Cerebellar cortex (tissue), 1 donor: ENCODE results near the gene C10orf105.

Experiments used
- DNase-seq: peaks from one replicate; pipeline ENCODE4 v3.0.0-alpha.2; 2015; ENCODE audit warnings: low spot score

Gene C10orf105

DNA sequence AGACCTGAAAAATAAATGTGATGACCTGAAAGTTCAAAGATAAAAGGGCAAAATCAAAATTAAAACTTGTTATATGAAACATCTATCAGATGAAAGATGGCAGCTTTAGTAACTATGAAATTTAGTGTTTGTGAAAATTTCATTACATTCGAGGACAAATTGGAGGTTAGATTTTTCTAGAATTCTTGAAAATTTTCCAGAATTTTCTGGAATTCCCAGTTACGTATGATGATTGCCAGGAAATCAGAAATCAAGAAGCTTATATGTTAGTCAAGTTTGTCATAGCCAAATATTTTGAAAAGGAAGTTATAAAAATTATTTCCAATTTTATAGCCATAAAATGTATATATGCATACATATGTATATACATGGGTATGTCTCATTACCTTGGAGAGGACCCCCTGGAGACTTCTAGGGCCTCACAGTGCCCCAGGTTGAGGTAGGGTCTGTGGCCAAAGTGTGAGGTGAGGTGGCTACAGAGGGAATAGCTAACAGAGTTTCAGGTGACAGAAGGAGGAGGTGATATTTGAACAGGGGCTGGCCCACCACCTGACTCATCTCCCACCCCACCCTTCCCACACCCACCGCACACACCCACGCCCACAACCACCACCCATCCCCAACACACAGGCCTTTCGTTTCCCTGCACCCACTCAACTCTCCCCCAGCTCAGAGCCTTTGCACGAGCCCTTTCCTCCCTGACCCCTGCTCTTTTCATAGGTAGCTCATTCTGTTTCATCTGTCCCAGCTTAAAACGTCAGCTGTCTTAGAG lies 21.5 kb downstream of the C10orf105 start:
- no peak for DNase-seq

- DNase-seq: peak; percentile 57
Observed at GRCh38 chr10:71696628-71697326, 22.8 kb downstream of the C10orf105 start.

- no peak for DNase-seq
Observed at GRCh38 chr10:71695502-71696476, 23.8 kb downstream of the C10orf105 start.

- DNase-seq: no peak
Observed at GRCh38 chr10:71694567-71694968, 25.0 kb downstream of the C10orf105 start.

- no peak for DNase-seq
Observed at GRCh38 chr10:71694039-71694501, 25.5 kb downstream of the C10orf105 start.

DNA sequence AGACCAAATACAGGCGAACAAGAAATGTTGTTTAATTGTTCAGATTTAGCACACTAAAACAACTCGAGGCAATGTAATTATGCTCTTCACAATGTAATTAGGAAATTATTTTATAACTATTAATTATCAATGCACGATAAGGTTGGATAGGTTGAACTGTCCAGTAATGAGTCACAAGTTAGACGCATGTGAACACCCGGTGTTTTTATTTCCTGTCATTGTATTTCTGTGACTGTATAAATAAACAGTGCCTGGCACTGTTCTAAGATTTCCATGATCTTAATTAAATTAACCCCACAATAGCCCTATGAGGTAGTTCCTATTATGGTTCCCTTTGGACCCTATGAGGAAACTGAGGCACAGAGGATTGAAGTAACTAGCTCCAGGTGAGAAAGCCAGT lies 26.2 kb downstream of the C10orf105 start:
- no peak for DNase-seq

DNA sequence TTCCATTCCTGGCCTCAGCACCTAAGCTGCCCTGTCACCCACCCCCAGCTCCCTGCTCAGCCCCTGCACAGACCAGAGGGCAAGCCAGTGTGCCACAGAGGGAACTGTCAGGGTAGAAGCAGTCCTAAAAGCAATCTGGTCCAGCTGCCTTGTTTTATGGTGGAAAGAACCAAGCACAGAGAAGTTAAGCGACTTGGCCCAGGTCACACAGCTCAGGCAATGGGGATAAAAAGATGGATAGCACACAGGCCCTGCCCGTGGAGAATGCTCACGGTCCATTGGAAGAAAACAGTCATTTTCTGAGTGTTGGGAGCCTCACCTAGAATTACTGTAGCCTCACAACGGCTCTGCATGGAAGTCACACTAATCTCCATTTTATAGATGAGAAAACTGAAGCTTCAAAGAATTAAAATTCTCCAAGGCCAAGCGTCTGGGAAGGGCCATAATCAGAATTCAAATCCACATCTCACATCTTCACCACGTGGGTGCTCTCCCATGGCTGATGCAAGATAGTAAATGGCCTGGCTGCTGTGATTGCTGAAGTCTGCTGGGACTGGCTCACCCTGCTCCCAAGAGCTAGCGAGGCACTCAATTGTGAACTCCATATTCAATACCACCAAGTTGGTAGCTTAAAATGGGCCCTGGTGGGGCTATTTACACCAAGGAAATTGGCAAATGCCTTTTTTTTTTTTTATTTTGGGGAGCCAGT lies 26.8 kb downstream of the C10orf105 start:
- DNase-seq: no peak

DNA sequence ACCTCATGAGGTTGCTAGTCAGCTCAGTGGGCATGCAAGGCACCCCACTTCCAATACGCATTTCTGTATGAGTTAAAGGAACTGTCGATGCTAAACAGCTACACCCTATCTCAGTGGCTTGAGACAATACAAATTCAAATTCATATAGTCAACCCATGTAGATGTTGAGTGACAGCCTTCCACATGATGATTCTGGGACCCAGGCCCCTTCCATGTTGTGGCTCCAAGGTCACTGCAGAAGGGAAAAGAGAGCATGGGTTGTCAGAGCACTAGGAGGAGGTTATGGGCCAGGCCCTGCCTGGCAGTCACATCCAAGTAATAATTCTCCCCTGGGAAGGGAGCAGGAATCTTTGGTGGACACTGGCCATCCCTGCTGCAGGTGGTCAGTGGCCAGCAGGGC lies 28.2 kb downstream of the C10orf105 start:
- DNase-seq: no peak

DNA sequence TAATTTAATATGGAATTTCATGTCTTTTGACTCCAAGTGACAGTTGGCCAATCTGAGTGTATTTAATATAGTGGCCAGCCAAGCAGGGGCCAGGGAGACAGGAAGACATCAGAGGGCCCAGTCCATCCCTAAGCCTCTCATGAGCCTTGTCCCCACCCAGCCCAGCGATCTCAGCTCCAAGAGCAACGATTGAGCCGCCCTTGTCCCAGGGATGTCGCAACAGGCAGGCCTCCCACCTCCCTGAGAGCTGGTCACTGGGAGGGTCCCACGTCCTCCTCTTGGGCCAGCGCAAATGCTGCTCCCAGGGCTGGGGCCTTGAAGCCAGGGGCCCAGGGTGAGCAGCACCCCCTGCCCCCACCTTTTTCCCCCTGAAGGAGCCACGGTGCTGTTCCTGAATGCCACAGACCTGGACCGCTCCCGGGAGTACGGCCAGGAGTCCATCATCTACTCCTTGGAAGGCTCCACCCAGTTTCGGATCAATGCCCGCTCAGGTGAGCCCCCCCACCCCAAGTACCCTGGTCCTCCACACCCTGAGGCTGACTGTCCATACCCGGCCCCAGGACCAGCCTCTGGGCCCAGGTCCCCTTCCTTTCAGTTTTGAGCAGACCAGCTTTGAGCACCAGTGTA lies 29.4 kb downstream of the C10orf105 start:
- DNase-seq: no peak

GRCh38 chr10:71688256-71688655 lies 31.3 kb downstream of the C10orf105 start:
- no peak for DNase-seq

DNA sequence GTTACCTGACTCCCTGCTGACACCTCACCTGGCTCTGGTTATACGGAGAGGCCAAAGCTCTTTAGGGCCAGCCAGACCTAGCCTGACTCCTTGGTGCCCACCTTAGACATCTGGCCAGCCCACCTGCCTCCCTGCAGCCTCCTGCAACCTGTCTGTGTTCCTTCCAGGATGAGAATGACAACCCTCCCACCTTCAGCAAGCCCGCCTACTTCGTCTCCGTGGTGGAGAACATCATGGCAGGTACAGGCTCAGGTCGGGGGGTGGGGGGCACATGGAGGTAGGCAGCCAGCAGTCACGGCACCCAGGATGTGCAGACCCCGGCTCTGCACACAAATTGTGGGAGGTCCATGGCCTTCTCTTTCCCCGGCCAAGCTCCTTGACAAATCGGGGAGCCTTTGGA lies 32.1 kb downstream of the C10orf105 start:
- no peak for DNase-seq

- no peak for DNase-seq
Observed at GRCh38 chr10:71687077-71687476, 32.5 kb downstream of the C10orf105 start.

- DNase-seq: peak; percentile 80
Observed at GRCh38 chr10:71685554-71686232, 33.9 kb downstream of the C10orf105 start.

DNA sequence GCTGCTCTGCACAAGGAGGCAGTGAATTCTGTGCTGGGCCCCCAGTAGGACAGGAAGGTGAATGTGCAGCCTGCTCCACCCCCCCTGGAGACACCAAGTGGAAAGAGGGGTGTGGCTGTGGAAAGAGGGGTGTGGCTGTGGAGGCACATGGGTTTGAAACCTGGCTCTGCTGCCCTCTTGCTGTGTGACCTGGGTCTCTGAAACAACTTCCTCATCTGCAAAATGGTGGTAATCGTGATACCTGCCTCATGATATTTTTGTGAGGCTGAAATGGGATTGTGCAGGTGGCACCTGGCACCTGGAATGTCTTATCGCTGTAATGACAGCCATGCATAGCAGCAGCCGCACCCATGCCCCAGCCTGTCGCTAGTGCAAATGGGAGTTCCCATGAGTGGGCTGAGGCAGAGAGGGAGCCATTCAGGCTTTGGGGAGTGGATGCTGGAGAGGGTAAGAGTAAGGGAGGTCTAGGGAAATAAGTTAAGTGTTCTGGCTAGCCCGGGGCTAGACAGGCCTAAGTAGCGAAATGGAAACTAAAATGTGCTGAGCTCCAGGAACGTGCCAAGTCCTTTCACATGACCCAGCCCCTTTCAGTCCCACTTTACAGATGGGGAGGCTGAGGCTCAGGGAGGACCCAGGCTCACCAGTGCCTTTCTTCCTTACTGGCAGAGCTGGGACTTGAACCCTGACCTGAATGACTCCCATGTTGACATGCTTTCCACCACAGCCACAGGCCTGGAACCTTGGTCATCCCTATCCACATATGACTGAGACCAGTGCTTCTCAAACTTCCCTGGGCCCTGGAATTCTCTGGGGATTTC lies 35.0 kb downstream of the C10orf105 start:
- DNase-seq: no peak

- no peak for DNase-seq
Observed at GRCh38 chr10:71683301-71683700, 36.3 kb downstream of the C10orf105 start.

GRCh38 chr10:71681977-71682376 lies 37.6 kb downstream of the C10orf105 start:
- DNase-seq: no peak

- DNase-seq: no peak
Observed at GRCh38 chr10:71679425-71679824, 40.2 kb downstream of the C10orf105 start.

- no peak for DNase-seq
Observed at GRCh38 chr10:71678057-71678805, 41.3 kb downstream of the C10orf105 start.

- peak; percentile 73 for DNase-seq
Observed at GRCh38 chr10:71677261-71677660, 42.3 kb downstream of the C10orf105 start.
